DND-41 (cell line): ENCODE results near the gene SEC31A.

Experiments
- EZH2 ChIP-seq: IDR thresholded peaks from 3 replicates; pipeline ENCODE4 v1.6.1; 2012; ENCODE audit warnings: borderline replicate concordance, low read depth, mild to moderate bottlenecking, moderate library complexity, low read length, inconsistent platforms; ENCODE audit not compliant: severe bottlenecking
- TF ChIP-seq, protein P1 (sequence below): IDR thresholded peaks from 2 replicates; pipeline ENCODE4 v1.5.1; 2012; ENCODE audit warnings: borderline replicate concordance, low read length, moderate library complexity, mild to moderate bottlenecking; ENCODE audit not compliant: poor library complexity, severe bottlenecking; ENCODE audit errors: extremely low read depth

DNA sequence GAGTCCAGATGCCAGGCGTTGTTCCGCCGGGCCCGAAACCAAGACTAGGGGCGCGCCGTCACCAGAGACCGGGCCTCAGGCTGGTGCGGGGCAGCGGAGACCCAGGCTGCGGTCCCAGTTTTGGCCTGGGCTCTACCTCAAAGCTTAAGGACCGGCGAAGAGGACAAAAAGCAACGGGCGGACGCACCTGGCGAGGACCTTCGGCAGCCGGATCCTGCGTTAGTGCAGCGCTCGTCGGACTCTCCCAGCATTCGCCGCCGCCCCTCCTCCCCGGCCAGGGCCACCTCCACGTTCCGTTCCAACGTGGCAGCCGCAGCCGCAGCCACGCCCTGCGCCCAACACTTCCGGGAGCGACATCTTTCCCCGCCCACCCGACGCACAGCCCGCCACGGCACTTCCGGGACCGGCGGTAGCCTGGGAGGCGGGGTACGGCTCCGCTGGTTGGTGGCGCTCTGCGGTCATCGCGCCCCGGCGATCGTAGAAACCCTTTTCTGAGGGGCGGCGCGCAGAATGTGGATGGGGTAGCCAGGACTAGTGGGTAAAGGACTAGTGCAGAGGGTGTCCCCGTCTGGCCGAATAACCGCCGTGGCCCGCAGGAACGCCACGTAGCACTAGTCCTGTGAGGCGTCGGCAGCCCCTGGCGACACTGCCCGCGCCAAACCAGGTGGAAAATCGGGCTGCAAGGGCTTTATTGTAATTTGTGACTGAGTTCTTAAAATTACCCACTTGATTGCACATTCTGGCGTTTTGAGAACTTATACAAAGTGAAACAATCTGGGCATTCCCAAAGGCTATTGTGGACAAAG lies at the start of gene SEC31A:
- no peak for TF ChIP-seq EZH2
- TF ChIP-seq, protein P1, sequence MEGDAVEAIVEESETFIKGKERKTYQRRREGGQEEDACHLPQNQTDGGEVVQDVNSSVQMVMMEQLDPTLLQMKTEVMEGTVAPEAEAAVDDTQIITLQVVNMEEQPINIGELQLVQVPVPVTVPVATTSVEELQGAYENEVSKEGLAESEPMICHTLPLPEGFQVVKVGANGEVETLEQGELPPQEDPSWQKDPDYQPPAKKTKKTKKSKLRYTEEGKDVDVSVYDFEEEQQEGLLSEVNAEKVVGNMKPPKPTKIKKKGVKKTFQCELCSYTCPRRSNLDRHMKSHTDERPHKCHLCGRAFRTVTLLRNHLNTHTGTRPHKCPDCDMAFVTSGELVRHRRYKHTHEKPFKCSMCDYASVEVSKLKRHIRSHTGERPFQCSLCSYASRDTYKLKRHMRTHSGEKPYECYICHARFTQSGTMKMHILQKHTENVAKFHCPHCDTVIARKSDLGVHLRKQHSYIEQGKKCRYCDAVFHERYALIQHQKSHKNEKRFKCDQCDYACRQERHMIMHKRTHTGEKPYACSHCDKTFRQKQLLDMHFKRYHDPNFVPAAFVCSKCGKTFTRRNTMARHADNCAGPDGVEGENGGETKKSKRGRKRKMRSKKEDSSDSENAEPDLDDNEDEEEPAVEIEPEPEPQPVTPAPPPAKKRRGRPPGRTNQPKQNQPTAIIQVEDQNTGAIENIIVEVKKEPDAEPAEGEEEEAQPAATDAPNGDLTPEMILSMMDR, result no peak
